GM12874 (cell line): Measurements from ENCODE around the gene FNIP2.

Experiments
- CTCF ChIP-seq: IDR thresholded peaks from 2 replicates; pipeline ENCODE4 v1.5.1; 2011; ENCODE audit warnings: low read depth, mild to moderate bottlenecking, control low read depth, low read length, moderate library complexity; ENCODE audit not compliant: insufficient read depth

Gene FNIP2

GRCh38 chr4:158768555-158769174, at the start of gene FNIP2:
Gene FNIP2 (plus strand): TSS chr4:158769026. CDS start chr4:158769213, 187 bp downstream.
- no peak for TF ChIP-seq CTCF

GRCh38 chr4:158721680-158722079, 47.1 kb upstream of the FNIP2 start:
- no peak for TF ChIP-seq CTCF

GRCh38 chr4:158722291-158722916, 46.4 kb upstream of the FNIP2 start:
- TF ChIP-seq CTCF = no peak

- no peak for TF ChIP-seq CTCF
Measured at GRCh38 chr4:158722917-158723793, 45.7 kb upstream of the FNIP2 start, which contains the start of gene PPID. Gene PPID (minus strand): TSS chr4:158723396. CDS start chr4:158723288, 108 bp downstream.

GRCh38 chr4:158724637-158725036, 44.2 kb upstream of the FNIP2 start:
- TF ChIP-seq CTCF = no peak

GRCh38 chr4:158726633-158727032, 42.2 kb upstream of the FNIP2 start:
- TF ChIP-seq CTCF = no peak

GRCh38 chr4:158728236-158728635, 40.6 kb upstream of the FNIP2 start:
- no peak for TF ChIP-seq CTCF
